AG04449 (cell line): ENCODE results near the gene CTNNA2.

Source experiments
- CTCF ChIA-PET: fragments of 350-600 bp; formaldehyde crosslinking; extraction: SDS; loops from one replicate; lab custom pipeline; 2021; ENCODE audit warnings: antibody characterized with exemption; lab: Yijun Ruan, JAX
- POLR2A ChIA-PET: fragments of 400-600, 350-600 bp; formaldehyde crosslinking; extraction: SDS; loops from one replicate; lab custom pipeline; 2020; ENCODE audit warnings: antibody characterized with exemption, inconsistent platforms; lab: Yijun Ruan, JAX
- DNase-seq: peaks from one replicate; pipeline ENCODE4 v3.0.0-alpha.2; 2010; ENCODE audit warnings: low read depth, low spot score
- H3K4me3 ChIP-seq: 2 replicates; pipeline ENCODE4 v1.5.1; 2011; ENCODE audit warnings: low read depth, mild to moderate bottlenecking, control low read depth, low read length
- CTCF ChIP-seq: IDR thresholded peaks from one replicate; pipeline ENCODE4 v1.5.1; 2011; ENCODE audit warnings: mild to moderate bottlenecking, moderate library complexity, low read length, control low read depth, inconsistent platforms; ENCODE audit not compliant: insufficient read depth; ENCODE audit errors: missing control alignments

Gene CTNNA2

GRCh38 chr2:79835911-79836310 is 323.1 kb downstream of the CTNNA2 start:
- DNase-seq: no peak
- CTCF ChIA-PET: no interaction called here
- POLR2A ChIA-PET: no interaction called here
- TF ChIP-seq CTCF: no peak
- no peak overlapping the region for H3K4me3 ChIP-seq

- ChIA-PET CTCF (interaction anchor here (1.9 kb wide), 1 partner anchor 12 kb away, joined by 6 read pairs; no protein-coding TSS in a partner anchor), POLR2A (no interaction called here)
Measured at GRCh38 chr2:79844011-79844410, 331.2 kb downstream of the CTNNA2 start.

GRCh38 chr2:79846878-79847277 is 334.0 kb downstream of the CTNNA2 start:
- no peak overlapping the region for H3K4me3 ChIP-seq
- TF ChIP-seq CTCF: no peak
- CTCF ChIA-PET: interaction anchor here (1.5 kb wide), 1 partner anchor 8 kb away, joined by 6 read pairs; no protein-coding TSS in a partner anchor
- no peak for DNase-seq
- POLR2A ChIA-PET: no interaction called here

More at GRCh38 chr2:79844011-79844410, 331.2 kb downstream of the CTNNA2 start:
- DNase-seq: no peak
- no peak overlapping the region for H3K4me3 ChIP-seq
- TF ChIP-seq CTCF: no peak

GRCh38 chr2:79849241-79849640 is 336.4 kb downstream of the CTNNA2 start:
- no peak for TF ChIP-seq CTCF
- ChIA-PET POLR2A (no interaction called here), CTCF (no interaction called here)
- no peak overlapping the region for H3K4me3 ChIP-seq
- DNase-seq: no peak

GRCh38 chr2:79849949-79850348 is 337.1 kb downstream of the CTNNA2 start:
- no peak for TF ChIP-seq CTCF
- DNase-seq: no peak
- CTCF ChIA-PET: no interaction called here
- H3K4me3 ChIP-seq: no peak overlapping the region
- POLR2A ChIA-PET: no interaction called here

- ChIA-PET CTCF (no interaction called here), POLR2A (no interaction called here)
- no peak for DNase-seq
- TF ChIP-seq CTCF: no peak
- H3K4me3 ChIP-seq: no peak overlapping the region
Measured at GRCh38 chr2:79850912-79851311, 338.1 kb downstream of the CTNNA2 start.
